Mucosa of descending colon (tissue), 3 donors: ENCODE data around the gene ELL. TPM values are rescaled to one million over a fixed set of nuclear protein-coding genes. Genes with fewer than 3 reads are reported as not detected.

ENCODE experiments used
- ATAC-seq: fragments of 200-7000 bp; cut with Tn5 transposase; one replicate; pipeline ENCODE4 v1.9.1; 2020; ENCODE audit warnings: mild to moderate bottlenecking, moderate library complexity
- DNase-seq, 3 donors: peaks; one replicate each; pipeline ENCODE4 v3.0.0-alpha.2; 2020
- H3K36me3 ChIP-seq: fragments of 200-600 bp; one replicate; pipeline ENCODE4 v1.8.0; 2021; ENCODE audit warnings: low read depth, mild to moderate bottlenecking
- H3K4me1 ChIP-seq: fragments of 200-600 bp; one replicate; pipeline ENCODE4 v1.8.0; 2021; ENCODE audit warnings: low read depth, mild to moderate bottlenecking
- H3K4me3 ChIP-seq: fragments of 200-600 bp; one replicate; pipeline ENCODE4 v1.8.0; 2021; ENCODE audit warnings: mild to moderate bottlenecking
- H3K9me3 ChIP-seq: fragments of 200-600 bp; one replicate; pipeline ENCODE4 v1.8.0; 2021; ENCODE audit warnings: mild to moderate bottlenecking
- CTCF ChIP-seq: fragments of 200-600 bp; IDR thresholded peaks from one replicate; pipeline ENCODE4 v1.8.0; 2022; ENCODE audit warnings: antibody characterized with exemption, mild to moderate bottlenecking
- intact Hi-C, 2 donors: fragments of 100-400 bp; cut with DNase I in 1 of 2; cut with micrococcal nuclease in 1 of 2; formaldehyde crosslinking; loops; one replicate each; pipeline versions ENCODE4 v1.11.0 to v1.11.1; 2022; cut with DNase I, micrococcal nuclease
- total RNA-seq, 3 donors: library from RNA; stranded (reverse); fragmentation: NEBNext Ultra II Directional in 2 of 3; extraction: Animal tissue kit (Norgen Biotek cat#: 25700) in 2 of 3; gene quantifications; one replicate each; pipeline versions ENCODE4 v1.2.1 to v1.2.4, GENCODE V29; 2021 to 2023
- donor health status: DM: no; HTN: no; CAD: no; lungs with moderate emphysema.
- donor health status: DM: no; HTN: no; CAD: no.
- donor health status: DM: no; HTN: yes; CAD: no.

ELL gene
- total RNA-seq, 3 donors from 2014 or later: 17.8 to 21.6 (median 18.9) TPM

DNA sequence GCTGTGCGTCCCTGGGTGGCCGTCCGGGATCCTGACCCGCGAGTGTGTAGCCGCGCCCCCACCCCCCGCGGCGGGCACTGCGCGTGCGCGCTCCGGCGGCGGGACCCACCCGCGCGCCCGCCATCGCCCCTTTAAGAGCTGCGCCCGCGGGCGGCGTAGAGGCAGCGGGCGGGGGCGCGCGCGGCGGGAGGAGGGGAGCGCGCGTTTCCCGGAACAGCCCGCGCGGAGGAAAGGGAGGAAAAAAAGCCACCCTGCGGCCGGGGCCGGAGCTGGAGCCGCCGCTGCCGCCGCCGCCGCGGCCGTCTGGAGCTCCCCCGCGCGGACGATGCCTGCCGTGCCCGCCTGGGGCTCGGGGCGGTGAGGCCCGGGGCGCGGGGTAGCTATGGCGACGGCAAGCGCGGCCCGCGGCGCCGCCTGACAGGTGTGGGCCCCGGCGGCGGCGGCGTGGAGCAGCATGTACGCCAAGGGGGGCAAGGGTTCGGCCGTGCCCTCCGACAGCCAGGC, 102.6 kb downstream of the ELL start, which contains the start of gene SSBP4:
Gene SSBP4, plus strand, starts transcription at position 204 of the 504 bp plus-strand sequence. Its CDS starts 251 bp downstream, at position 455.
- no peaks in the 10 kb centered on the region for H3K36me3 ChIP-seq
- peak; percentile 69 to 86 (median 82) for DNase-seq
- TF ChIP-seq CTCF: peak; percentile 28
- intact Hi-C loops: no loop called here
- ATAC-seq: peak; percentile 69
- H3K4me3 ChIP-seq: peak within 1 kb of the TSS; percentile 30
- no peaks in the 10 kb centered on the region for H3K9me3 ChIP-seq
- H3K4me1 ChIP-seq: peaks cover 49% of the 10 kb centered on the region

GRCh38 chr19:18418483-18419194, 103.2 kb downstream of the ELL start:
- H3K4me1 ChIP-seq: peaks cover 47% of the 10 kb centered on the region
- TF ChIP-seq CTCF: no peak
- no peak overlapping the region for H3K4me3 ChIP-seq
- ATAC-seq: peak; percentile 20
- no peaks in the 10 kb centered on the region for H3K36me3 ChIP-seq
- intact Hi-C loops: no loop called here
- H3K9me3 ChIP-seq: no peaks in the 10 kb centered on the region
- DNase-seq: peak; percentile 60 to 77 (median 62)

GRCh38 chr19:18418029-18418482, 103.8 kb downstream of the ELL start:
- TF ChIP-seq CTCF: no peak
- DNase-seq: peak; percentile 40 to 73 (median 62)
- Histone ChIP-seq H3K36me3 (no peaks in the 10 kb centered on the region), H3K4me1 (peaks cover 41% of the 10 kb centered on the region), H3K9me3 (no peaks in the 10 kb centered on the region), H3K4me3 (no peak overlapping the region)
- ATAC-seq: no peak
- intact Hi-C loops: no loop called here

DNA sequence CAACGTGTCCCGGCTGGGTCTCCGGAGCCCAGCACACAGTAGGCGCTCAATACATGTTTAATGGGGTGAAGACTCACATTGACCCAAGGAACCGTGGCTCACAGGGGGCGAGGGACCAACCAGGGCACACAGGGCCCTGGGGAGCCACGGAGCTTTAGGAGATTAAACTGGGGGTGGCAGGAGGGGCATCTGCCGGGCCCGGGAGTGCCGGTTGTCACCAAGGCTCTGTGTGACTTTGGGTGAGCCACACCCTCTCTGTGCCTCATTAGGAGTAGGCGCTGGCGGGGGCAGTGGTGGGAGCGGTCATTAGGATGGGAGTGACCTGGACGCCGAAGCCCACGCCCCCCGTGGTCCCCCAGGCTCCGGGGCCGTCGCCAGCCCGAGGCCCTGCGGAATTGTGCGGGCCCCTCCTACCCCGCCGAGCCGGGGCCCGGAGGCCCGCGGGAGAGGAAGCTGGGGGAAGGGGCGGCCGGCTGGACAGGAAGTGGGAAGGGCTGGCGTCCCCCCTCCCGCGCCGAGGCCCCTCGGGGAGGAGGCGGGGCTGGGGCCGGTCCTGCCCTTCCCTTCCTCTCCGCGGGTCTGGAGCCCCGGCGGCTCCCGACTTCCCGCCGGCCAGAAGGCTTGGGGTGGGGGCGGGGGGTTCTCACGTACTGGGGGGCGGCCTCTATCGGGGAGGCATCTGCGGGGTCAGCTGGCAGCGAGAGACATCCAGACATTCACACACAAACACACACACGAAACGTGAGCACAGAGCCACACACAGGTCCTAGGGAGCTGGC, 104.4 kb downstream of the ELL start:
- ATAC-seq (peak; percentile 25), DNase-seq (peak; percentile 58 to 88 (median 79))
- H3K4me3 ChIP-seq: no peak overlapping the region
- intact Hi-C loops: no loop called here
- TF ChIP-seq CTCF: no peak
- peaks cover 39% of the 10 kb centered on the region for H3K4me1 ChIP-seq
- H3K36me3 ChIP-seq: no peaks in the 10 kb centered on the region
- H3K9me3 ChIP-seq: no peaks in the 10 kb centered on the region

- Histone ChIP-seq H3K9me3 (no peaks in the 10 kb centered on the region), H3K36me3 (no peaks in the 10 kb centered on the region), H3K4me3 (no peak overlapping the region), H3K4me1 (peaks cover 39% of the 10 kb centered on the region)
- DNase-seq (peak; percentile 79 to 92 (median 85)), ATAC-seq (peak; percentile 55)
- no peak for TF ChIP-seq CTCF
- intact Hi-C loops: no loop called here
These were observed 105.1 kb downstream of the ELL start for GRCh38 chr19:18416778-18417249.
